Peyer's patch (tissue), 4 donors: ENCODE data around the gene NET1. TPM values are rescaled to one million over a fixed set of nuclear protein-coding genes. Genes with fewer than 3 reads are reported as not detected.

Source experiments
- DNase-seq, 3 donors: peaks; one replicate each; pipeline ENCODE4 v3.0.0-alpha.2; 2017 to 2019
- H3K27ac ChIP-seq, 4 donors: fragments of 200-600 bp; sonication (generic); one replicate each; pipeline ENCODE4 v1.5.1; 2016 to 2019
- H3K27me3 ChIP-seq, 2 donors: fragments of 200-600 bp; sonication (generic); one replicate each; pipeline ENCODE4 v1.5.1; 2019
- H3K36me3 ChIP-seq, 3 donors: fragments of 200-600 bp; sonication (generic); one replicate each; pipeline ENCODE4 v1.5.1; 2016 to 2019
- H3K4me1 ChIP-seq, 4 donors: fragments of 200-600 bp; sonication (generic); one replicate each; pipeline ENCODE4 v1.5.1; 2016 to 2019
- H3K4me3 ChIP-seq, 4 donors: fragments of 200-600 bp; sonication (generic); 1 replicate in 3 of 4; 2 replicates in 1 of 4; pipeline ENCODE4 v1.5.1; 2016 to 2019; ENCODE audit warnings: mild to moderate bottlenecking in 1 of 4
- H3K9me3 ChIP-seq, 4 donors: fragments of 200-600 bp; sonication (generic); one replicate each; pipeline ENCODE4 v1.5.1; 2016 to 2019; ENCODE audit warnings: mild to moderate bottlenecking in 1 of 4
- POLR2A ChIP-seq, 2 donors: fragments of 450-650 bp; IDR thresholded peaks; one replicate each; pipeline ENCODE4 v1.5.1; 2017; ENCODE audit warnings: antibody characterized with exemption in 2 of 2, mild to moderate bottlenecking in 2 of 2, moderate library complexity in 2 of 2
- total RNA-seq, 4 donors: library from RNA; depleted of rRNA; stranded (reverse); fragments of >200 nt; gene quantifications; one replicate each; pipeline ENCODE4 v1.1.0, GENCODE V29; 2016
- TF ChIP-seq, protein P1 (sequence below), 6 experiments: fragments of 450-650 bp in 4 of 6; fragments of 200-600 bp in 2 of 6; sonication (generic) in 1 of 6; IDR thresholded peaks; one replicate each; pipeline ENCODE4 v1.5.1; 2017 to 2019; ENCODE audit warnings: antibody characterized with exemption in 6 of 6, mild to moderate bottlenecking in 3 of 6, moderate library complexity in 1 of 6

Gene NET1
- total RNA-seq, 4 donors from 2014 or later, result 85.0 to 155 (median 122) TPM

DNA sequence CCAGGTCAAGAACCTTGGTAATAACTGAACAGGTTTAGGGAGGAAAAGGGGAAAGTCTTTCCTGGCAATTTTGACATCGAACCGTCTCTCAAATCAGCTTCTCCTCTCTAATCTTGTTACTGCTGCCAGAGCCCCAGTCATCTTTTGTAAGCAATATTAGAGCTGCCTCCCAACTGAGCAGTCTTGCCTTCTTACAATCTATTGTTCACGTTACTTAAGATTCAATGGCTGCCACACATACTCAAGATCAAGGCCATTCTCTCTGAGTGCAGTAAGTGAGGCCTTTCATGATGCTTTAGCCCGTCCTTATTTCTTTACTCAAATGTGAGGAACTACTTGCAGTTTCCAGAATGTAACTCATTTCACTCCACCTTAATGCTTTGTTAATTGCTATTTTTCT lies 12.4 kb downstream of the NET1 start:
- H3K9me3 ChIP-seq, result no peaks in the 10 kb centered on the region
- no peaks in the 10 kb centered on the region for H3K27me3 ChIP-seq
- no peak for TF ChIP-seq POLR2A (IDR thresholded peaks at IDR 0.05)
- TF ChIP-seq, protein P1, sequence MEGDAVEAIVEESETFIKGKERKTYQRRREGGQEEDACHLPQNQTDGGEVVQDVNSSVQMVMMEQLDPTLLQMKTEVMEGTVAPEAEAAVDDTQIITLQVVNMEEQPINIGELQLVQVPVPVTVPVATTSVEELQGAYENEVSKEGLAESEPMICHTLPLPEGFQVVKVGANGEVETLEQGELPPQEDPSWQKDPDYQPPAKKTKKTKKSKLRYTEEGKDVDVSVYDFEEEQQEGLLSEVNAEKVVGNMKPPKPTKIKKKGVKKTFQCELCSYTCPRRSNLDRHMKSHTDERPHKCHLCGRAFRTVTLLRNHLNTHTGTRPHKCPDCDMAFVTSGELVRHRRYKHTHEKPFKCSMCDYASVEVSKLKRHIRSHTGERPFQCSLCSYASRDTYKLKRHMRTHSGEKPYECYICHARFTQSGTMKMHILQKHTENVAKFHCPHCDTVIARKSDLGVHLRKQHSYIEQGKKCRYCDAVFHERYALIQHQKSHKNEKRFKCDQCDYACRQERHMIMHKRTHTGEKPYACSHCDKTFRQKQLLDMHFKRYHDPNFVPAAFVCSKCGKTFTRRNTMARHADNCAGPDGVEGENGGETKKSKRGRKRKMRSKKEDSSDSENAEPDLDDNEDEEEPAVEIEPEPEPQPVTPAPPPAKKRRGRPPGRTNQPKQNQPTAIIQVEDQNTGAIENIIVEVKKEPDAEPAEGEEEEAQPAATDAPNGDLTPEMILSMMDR (IDR thresholded peaks at IDR 0.05), result no peak
- no peaks in the 10 kb centered on the region for H3K4me1 ChIP-seq
- no peak for DNase-seq
- no peak overlapping the region for H3K27ac ChIP-seq
- H3K36me3 ChIP-seq, result no peaks in the 10 kb centered on the region
- no peak overlapping the region for H3K4me3 ChIP-seq

DNA sequence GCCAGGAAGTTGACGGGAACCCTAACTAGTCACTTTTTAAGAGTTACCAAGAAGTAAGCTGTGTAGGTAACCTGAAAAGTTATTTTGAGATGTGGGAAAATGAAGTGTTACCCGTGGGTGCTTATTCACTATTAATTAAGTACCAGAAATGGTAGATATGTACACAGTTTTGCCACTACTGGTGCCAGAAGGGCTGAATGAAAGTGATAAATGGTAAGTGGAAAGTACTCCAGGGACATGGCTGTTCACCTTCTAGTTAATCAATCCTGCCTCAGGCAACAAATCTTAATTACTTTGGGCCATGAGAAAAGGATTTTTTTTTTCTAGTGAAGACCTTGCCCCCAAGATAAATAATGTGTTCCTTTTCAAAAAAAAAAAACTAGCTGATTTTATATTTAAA lies 15.8 kb downstream of the NET1 start:
- Histone ChIP-seq H3K27me3 (no peaks in the 10 kb centered on the region), H3K27ac (no peak overlapping the region), H3K36me3 (no peaks in the 10 kb centered on the region), H3K4me3 (no peak overlapping the region), H3K9me3 (no peaks in the 10 kb centered on the region), H3K4me1 (no peaks in the 10 kb centered on the region)
- no peak for DNase-seq
- TF ChIP-seq, protein P1 (IDR thresholded peaks at IDR 0.05), result no peak
- TF ChIP-seq POLR2A (IDR thresholded peaks at IDR 0.05), result no peak

DNA sequence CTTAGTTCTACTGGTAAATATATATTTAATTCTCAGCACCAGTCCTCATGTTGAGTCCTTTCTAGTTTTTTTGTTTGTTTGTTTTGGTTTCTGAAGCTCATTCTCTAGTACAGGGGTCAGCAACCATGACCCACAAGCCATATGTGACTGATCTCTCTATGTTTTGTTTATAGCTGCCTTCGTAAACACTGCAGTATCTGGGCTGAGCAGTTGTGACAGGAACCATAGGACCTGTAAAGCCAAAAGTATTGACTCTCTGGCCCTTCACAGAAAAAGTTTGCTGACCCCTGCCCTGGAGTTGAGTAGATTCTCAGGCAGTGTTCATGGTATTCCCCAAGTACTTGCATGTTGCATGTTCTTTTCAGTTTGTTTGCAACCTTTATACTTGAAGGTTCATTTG lies 20.8 kb downstream of the NET1 start:
- Histone ChIP-seq H3K9me3 (no peaks in the 10 kb centered on the region), H3K4me3 (no peak overlapping the region), H3K36me3 (no peaks in the 10 kb centered on the region), H3K4me1 (no peaks in the 10 kb centered on the region), H3K27me3 (no peaks in the 10 kb centered on the region), H3K27ac (no peak overlapping the region)
- no peak for DNase-seq
- no peak for TF ChIP-seq POLR2A (IDR thresholded peaks at IDR 0.05)
- TF ChIP-seq, protein P1 (IDR thresholded peaks at IDR 0.05), result no peak

DNA sequence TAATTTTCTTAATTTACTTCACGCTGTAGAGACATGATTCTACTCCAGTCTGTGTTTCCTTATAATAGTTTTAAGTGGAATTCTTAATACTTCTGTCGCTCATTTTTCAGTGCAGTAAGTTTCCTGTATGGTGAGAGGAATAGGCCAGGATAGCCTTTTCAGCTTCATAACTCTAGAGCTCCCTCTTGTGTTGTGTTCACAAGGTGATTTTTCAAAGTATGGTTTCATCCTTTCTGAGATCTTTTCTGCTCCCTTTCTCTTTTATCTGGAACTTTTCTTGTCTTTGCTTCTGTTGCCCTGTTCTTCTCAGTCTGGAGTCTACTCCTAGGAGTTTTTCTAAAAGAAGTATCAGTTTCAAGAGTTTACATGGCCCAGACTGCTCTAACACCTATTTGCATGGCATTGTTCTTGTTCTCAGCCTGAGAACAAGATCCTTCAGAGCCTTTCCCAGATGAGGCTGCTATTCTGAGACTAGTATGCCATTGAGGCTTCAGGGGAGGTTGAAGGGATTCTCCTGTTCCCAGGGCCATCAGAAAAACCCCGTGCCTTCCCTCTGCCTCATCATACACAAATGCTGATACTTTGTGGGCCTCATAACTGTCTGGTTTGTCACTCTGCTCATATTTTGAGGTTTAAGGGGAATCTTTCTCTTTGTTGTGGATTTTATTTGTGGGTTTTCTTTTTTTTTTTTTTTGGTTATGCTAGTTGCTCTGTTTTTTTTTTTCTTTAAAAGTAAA lies 21.8 kb downstream of the NET1 start:
- Histone ChIP-seq H3K4me3 (no peak overlapping the region), H3K27ac (no peak overlapping the region), H3K4me1 (no peaks in the 10 kb centered on the region), H3K36me3 (no peaks in the 10 kb centered on the region), H3K9me3 (no peaks in the 10 kb centered on the region), H3K27me3 (no peaks in the 10 kb centered on the region)
- no peak for DNase-seq
- TF ChIP-seq, protein P1 (IDR thresholded peaks at IDR 0.05), result peak in 5 of 6 experiments; percentile 46 to 87 (median 76)
- no peak for TF ChIP-seq POLR2A (IDR thresholded peaks at IDR 0.05)

DNA sequence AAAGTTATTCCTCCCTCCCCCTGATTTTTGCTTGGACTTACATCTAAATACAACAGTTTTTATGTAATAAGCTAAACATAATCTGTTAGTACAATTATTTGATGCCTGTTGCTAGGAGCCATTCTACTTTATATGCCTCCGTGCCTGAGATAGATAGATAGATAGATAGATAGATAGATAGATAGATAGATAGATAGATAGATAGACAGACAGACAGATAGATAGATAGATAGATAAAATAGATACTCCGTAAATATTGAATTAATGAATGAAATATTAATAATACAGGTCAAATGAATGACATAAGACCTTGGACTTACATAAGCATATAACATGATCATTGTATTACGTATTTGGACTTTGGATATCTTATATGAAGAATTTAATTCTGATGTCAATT lies 23.0 kb downstream of the NET1 start:
- TF ChIP-seq, protein P1 (IDR thresholded peaks at IDR 0.05), result no peak
- Histone ChIP-seq H3K27ac (no peak overlapping the region), H3K4me1 (no peaks in the 10 kb centered on the region), H3K27me3 (no peaks in the 10 kb centered on the region), H3K9me3 (no peaks in the 10 kb centered on the region), H3K36me3 (no peaks in the 10 kb centered on the region), H3K4me3 (no peak overlapping the region)
- no peak for DNase-seq
